ENCODE measurements around the gene BABAM2. TPM values are rescaled to one million over a fixed set of nuclear protein-coding genes. Genes with fewer than 3 reads are reported as not detected.

BABAM2 gene
- total and polyA plus RNA-seq, 2 of the 4 experiments (the other 2 are of a cell fraction) = 20.9 to 23.1 TPM

DNA sequence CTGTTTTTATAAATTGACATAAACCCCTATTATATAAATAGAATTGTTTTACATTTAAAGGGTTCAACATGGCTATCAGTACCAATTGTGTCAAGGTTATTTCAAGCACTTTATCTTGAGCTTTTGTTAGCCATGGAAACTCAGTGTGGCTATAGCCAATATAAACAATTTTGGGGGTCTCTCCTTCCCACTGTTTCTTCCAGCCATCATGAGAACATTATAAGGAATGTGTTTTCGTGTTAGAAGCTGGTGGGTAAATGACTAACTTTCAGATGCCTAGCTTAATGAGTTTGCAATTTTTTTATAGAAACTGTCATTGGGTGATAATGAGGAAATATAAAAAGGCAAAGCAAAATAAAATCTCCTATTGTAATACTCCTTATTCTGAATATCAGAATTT, 348.7 kb downstream of the BABAM2 start:
- Histone ChIP-seq H3K56ac (ENCODE audit: extremely low read depth, insufficient read depth, low read length) (no peak overlapping the region), H2AFZ (replicated peaks; ENCODE audit: low read length, poor library complexity) (no peak overlapping the region), H3K14ac (replicated peaks; ENCODE audit: low read depth, low read length) (no peak overlapping the region), H2AK9ac (replicated peaks; ENCODE audit: low read depth, low read length, poor library complexity) (no peak overlapping the region), H3K9me1 (ENCODE audit: insufficient read depth, low read length) (0 out of 2 replicates have a peak, but pooled peaks cover 3% of the 10 kb centered on the region), H3K9me3 (ENCODE audit: control insufficient read depth, insufficient read depth, low read length) (no peaks in the 10 kb centered on the region), H4K5ac (ENCODE audit: low read depth, low read length) (no peak overlapping the region), H2AK5ac (ENCODE audit: low read depth, low read length) (no peak overlapping the region), H3K9ac (ENCODE audit: low read depth, low read length) (no peak overlapping the region), H3K4me3 (ENCODE audit: insufficient read depth, low read depth, low read length) (no peak overlapping the region), H3K4ac (ENCODE audit: low read depth, low read length) (no peak overlapping the region), H3K23ac (ENCODE audit: low read depth, low read length) (no peak overlapping the region), H2BK5ac (ENCODE audit: low read depth, low read length, poor library complexity, severe bottlenecking) (no peak overlapping the region), H4K8ac (ENCODE audit: low read depth in 2 of 2, low read length in 2 of 2) (no peak overlapping the region), H3K4me2 (ENCODE audit: low read depth, low read length) (no peak overlapping the region), H3K18ac (ENCODE audit: low read depth, low read length) (no peak overlapping the region), H3K79me1 (ENCODE audit: low read depth in 1 of 2, low read length in 2 of 2) (no peaks in the 10 kb centered on the region), H4K91ac (ENCODE audit: insufficient read depth, low read depth, low read length) (no peak overlapping the region), H3K27ac (ENCODE audit: insufficient read depth, low read length) (no peak overlapping the region), H2BK15ac (ENCODE audit: low read depth, low read length) (no peak overlapping the region), H2BK20ac (ENCODE audit: low read depth, low read length) (no peak overlapping the region), H4K20me1 (ENCODE audit: insufficient read depth, low read length) (no peaks in the 10 kb centered on the region), H2BK120ac (ENCODE audit: low read depth, low read length) (no peak overlapping the region), H3K36me3 (ENCODE audit: control insufficient read depth, insufficient read depth, low read length) (peaks cover 3% of the 10 kb centered on the region; the same call in 1 of the 2 replicates), H3K4me1 (ENCODE audit: control insufficient read depth, insufficient read depth, low read length) (no peaks in the 10 kb centered on the region; the same call in 1 of the 2 replicates), H3K27me3 (ENCODE audit: control insufficient read depth, insufficient read depth, low read length) (no peaks in the 10 kb centered on the region)
- no CpG with 5 or more reads among the region's 1 CpG for WGBS, 2 experiments (ENCODE audit: extremely low coverage in 2 of 2, insufficient read length in 1 of 2)
- POLR2A ChIA-PET (ENCODE audit: unreplicated experiment) = no interaction called here
- TF ChIP-seq, protein P1, sequence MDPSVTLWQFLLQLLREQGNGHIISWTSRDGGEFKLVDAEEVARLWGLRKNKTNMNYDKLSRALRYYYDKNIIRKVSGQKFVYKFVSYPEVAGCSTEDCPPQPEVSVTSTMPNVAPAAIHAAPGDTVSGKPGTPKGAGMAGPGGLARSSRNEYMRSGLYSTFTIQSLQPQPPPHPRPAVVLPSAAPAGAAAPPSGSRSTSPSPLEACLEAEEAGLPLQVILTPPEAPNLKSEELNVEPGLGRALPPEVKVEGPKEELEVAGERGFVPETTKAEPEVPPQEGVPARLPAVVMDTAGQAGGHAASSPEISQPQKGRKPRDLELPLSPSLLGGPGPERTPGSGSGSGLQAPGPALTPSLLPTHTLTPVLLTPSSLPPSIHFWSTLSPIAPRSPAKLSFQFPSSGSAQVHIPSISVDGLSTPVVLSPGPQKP (IDR thresholded peaks at IDR 0.05; ENCODE audit: borderline replicate concordance, low read depth, low read length) = no peak
- no peak for TF ChIP-seq RAD21 (IDR thresholded peaks at IDR 0.05; ENCODE audit: low read length)
- TF ChIP-seq, protein P2, sequence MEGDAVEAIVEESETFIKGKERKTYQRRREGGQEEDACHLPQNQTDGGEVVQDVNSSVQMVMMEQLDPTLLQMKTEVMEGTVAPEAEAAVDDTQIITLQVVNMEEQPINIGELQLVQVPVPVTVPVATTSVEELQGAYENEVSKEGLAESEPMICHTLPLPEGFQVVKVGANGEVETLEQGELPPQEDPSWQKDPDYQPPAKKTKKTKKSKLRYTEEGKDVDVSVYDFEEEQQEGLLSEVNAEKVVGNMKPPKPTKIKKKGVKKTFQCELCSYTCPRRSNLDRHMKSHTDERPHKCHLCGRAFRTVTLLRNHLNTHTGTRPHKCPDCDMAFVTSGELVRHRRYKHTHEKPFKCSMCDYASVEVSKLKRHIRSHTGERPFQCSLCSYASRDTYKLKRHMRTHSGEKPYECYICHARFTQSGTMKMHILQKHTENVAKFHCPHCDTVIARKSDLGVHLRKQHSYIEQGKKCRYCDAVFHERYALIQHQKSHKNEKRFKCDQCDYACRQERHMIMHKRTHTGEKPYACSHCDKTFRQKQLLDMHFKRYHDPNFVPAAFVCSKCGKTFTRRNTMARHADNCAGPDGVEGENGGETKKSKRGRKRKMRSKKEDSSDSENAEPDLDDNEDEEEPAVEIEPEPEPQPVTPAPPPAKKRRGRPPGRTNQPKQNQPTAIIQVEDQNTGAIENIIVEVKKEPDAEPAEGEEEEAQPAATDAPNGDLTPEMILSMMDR (conservative IDR thresholded peaks at IDR 0.05; ENCODE audit: low read depth, low read length) = no peak
- TF ChIP-seq MXI1 (IDR thresholded peaks at IDR 0.05; ENCODE audit: borderline replicate concordance, low read depth, low read length) = no peak
- TF ChIP-seq MAZ (IDR thresholded peaks at IDR 0.05; ENCODE audit: borderline replicate concordance, low read depth, low read length) = no peak
- no peak for TF ChIP-seq FOS (IDR thresholded peaks at IDR 0.05; ENCODE audit: low read depth, low read length)
- TF ChIP-seq CHD1 (IDR thresholded peaks at IDR 0.05; ENCODE audit: low read depth, low read length) = no peak
- TF ChIP-seq, protein P3, sequence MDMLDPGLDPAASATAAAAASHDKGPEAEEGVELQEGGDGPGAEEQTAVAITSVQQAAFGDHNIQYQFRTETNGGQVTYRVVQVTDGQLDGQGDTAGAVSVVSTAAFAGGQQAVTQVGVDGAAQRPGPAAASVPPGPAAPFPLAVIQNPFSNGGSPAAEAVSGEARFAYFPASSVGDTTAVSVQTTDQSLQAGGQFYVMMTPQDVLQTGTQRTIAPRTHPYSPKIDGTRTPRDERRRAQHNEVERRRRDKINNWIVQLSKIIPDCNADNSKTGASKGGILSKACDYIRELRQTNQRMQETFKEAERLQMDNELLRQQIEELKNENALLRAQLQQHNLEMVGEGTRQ (IDR thresholded peaks at IDR 0.05; ENCODE audit: low read depth, low read length) = no peak
- no peak for TF ChIP-seq SMC3 (IDR thresholded peaks at IDR 0.05; ENCODE audit: low read depth, low read length)
- no peak for TF ChIP-seq POLR2A (IDR thresholded peaks at IDR 0.05; ENCODE audit: low read depth, low read length)
- TF ChIP-seq RFX5 (IDR thresholded peaks at IDR 0.05; ENCODE audit: low read depth, low read length) = no peak
- no peak for TF ChIP-seq CEBPB (IDR thresholded peaks at IDR 0.05; ENCODE audit: low read depth, low read length)
- DNase-seq = no peak
- no peak for ATAC-seq (ENCODE audit: low read depth)
- CTCF ChIA-PET = interaction anchor here (1.1 to 1.2 kb wide), 2 partner anchors 8 to 152 kb away, joined by 3 read pairs; no protein-coding TSS in a partner anchor
- dilution Hi-C loops (cut with HindIII; ENCODE audit: low sequenced_read_pairs, unreplicated experiment) (no loop called here), intact Hi-C loops (cut with micrococcal nuclease) (no loop called here), in situ Hi-C loops (cut with MboI; ENCODE audit: low sequenced_read_pairs) (no loop called here)
- no TSS peak for BruUV-seq (replicated peaks)
